ENCODE results near the gene EPB41L2.

The EPB41L2 gene

DNA sequence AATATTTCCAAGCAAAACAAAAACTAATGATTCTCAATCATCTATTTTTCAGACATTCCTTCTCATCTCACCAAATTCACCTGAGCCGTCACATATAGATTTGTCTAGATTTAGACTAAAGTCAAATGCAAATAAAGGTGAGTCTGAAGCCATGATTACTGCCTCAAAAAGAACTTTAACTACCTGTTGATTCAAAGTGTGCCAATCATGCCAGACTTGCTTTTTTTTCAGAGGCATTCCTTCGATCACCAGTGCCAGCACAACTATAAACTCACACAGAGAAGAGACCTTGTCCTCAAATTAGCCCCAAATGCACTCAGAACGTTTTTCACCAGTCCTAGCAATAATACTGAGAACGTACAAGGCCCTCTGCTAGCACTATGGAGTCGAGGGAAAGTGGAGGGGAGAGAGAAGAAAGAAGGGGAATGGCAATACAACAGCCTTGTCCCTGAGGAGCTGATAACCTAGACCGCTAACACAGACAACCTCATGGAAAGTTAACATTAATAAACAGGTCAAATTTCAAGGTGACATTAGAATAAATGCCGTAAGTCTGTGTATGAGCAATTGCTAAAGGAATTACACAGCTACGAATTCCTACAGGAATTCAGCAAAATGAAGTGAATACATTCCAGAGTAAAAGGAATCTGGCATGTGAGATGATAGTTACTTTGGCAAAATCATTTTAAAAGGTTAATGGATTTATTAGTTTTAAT lies 60.9 kb downstream of the EPB41L2 start:
- Histone ChIP-seq H3K4me3 (no peak overlapping the region), H4K20me1 (peaks cover 41% of the 10 kb centered on the region), H3K9me3 (peaks cover 12% of the 10 kb centered on the region), H3K9ac (no peak overlapping the region), H3K27ac (no peak overlapping the region), H3K36me3 (peaks cover 4% of the 10 kb centered on the region; the same call in 1 of the 2 replicates), H3K4me1 (peaks cover 14% of the 10 kb centered on the region), H3K27me3 (no peaks in the 10 kb centered on the region), H3K4me2 (no peak overlapping the region)
- TF ChIP-seq Cebpa-rat (IDR thresholded peaks at IDR 0.05): no peak

DNA sequence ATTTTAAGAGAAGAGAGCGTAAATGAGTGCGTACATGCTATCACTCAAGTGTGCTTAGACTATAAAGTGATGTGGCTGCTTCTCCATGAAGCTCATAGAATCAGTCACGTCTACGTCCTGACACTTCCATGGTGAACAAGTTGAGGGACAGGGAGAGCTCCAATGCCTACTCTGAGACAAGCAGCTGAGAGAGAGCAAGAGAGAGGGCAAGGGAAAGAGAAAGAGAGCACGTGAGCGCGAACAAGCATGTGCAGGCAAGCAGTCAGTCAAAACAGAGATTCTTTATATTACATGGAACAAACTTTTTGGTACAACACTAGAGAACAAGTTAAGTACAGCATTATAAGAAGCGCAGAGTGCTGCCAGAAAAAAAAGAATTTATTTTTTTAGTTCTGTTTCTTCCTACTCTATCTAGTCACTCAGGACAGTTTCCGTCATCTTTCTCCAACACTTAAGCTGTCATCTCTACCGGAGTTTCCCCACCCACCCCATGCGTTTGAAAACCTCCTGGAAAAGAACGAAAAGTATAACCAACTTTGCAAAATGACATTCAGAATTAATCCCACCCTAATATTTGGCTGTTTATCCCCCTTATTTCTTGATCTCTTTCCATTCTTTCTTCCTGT lies 61.8 kb downstream of the EPB41L2 start:
- Histone ChIP-seq H3K9me3 (peaks cover 4% of the 10 kb centered on the region), H3K36me3 (no peaks in the 10 kb centered on the region; the same call in 1 of the 2 replicates), H3K27me3 (no peaks in the 10 kb centered on the region), H3K4me1 (peaks cover 14% of the 10 kb centered on the region), H4K20me1 (peaks cover 42% of the 10 kb centered on the region), H3K4me3 (no peak overlapping the region), H3K9ac (no peak overlapping the region), H3K27ac (no peak overlapping the region), H3K4me2 (no peak overlapping the region)
- TF ChIP-seq Cebpa-rat (IDR thresholded peaks at IDR 0.05): no peak

DNA sequence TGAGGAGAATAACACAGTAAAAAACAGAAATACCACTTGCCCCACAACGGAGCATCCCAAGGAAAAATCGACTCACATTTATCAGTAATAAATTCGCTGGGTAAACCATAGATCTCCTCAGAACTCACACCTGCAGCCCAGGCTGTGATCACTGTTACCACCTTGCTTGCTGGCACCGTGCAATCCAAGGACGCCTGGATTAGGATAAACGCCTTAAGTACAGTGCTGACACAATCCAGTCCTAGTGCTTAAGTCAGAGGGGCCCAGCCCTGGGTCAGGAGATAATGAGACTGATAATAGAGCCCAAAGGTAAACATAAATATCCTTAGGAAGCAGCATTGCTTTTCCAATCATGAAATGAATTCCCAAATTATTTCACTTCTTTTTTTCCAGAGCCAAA lies 62.5 kb downstream of the EPB41L2 start:
- no peaks in the 10 kb centered on the region for H3K27me3 ChIP-seq
- H4K20me1 ChIP-seq: peaks cover 38% of the 10 kb centered on the region
- no peak overlapping the region for H3K9ac ChIP-seq
- H3K4me3 ChIP-seq: no peak overlapping the region
- no peak overlapping the region for H3K27ac ChIP-seq
- peaks cover 12% of the 10 kb centered on the region for H3K4me1 ChIP-seq
- peaks cover 8% of the 10 kb centered on the region; the same call in 1 of the 2 replicates for H3K9me3 ChIP-seq
- peaks cover 5% of the 10 kb centered on the region; the same call in 1 of the 2 replicates for H3K36me3 ChIP-seq
- TF ChIP-seq Cebpa-rat (IDR thresholded peaks at IDR 0.05): no peak
- no peak overlapping the region for H3K4me2 ChIP-seq

DNA sequence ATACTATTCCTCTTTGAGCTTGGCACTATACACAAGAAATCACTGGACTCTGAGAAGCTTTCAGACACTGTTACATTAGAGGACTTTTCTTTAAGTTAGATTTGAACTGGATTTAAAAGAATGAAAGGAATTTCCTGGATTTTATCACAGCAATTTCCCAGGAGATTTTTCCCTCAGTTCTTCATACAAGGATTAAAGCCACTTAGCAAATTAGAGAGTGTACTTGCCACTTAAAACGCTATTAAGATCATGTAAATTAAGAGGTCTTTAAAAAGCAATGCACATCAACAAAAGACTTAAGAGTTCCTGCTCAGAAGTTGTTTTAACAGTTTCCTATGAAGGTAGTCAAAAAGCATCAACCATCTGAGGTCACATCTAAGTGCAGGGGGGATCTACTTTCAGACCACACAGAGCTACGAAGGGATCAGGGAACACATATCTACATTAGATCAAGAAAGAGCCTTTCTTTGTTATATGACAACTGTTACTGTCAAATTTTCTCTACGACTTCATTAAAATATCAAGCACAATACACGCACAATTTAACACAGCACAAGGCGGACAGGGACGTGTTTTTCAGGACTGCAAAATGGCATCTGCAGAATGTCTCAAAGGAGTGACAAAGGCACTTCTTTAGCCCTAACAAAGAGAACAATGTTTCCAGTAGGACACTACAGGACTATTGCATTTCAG lies 65.8 kb downstream of the EPB41L2 start:
- Histone ChIP-seq H3K36me3 (peaks cover 28% of the 10 kb centered on the region), H3K4me1 (no peaks in the 10 kb centered on the region), H3K9ac (no peak overlapping the region), H3K27ac (no peak overlapping the region), H3K4me2 (no peak overlapping the region), H3K4me3 (no peak overlapping the region), H3K9me3 (peaks cover 39% of the 10 kb centered on the region), H3K27me3 (no peaks in the 10 kb centered on the region), H4K20me1 (peaks cover 25% of the 10 kb centered on the region; the same call in 1 of the 2 replicates)
- no peak for TF ChIP-seq Cebpa-rat (IDR thresholded peaks at IDR 0.05)

DNA sequence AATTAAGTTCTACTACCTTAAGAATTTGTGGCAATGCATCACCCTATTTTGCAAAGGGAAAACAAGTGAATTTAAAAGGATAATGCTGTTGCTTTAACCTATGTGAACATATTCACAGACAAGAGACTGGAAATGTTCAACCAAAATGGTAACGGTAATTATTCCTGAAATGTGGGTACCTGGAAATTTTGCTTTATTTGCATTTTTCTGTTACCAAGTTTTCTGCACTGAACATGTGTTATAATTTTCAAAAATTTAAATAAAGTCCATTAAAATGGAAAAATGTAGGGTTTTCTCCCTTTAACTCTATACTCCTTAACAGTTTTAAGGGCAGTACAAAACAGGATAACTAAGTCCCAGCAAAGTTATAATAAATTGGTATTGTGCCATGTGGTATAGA lies 66.4 kb downstream of the EPB41L2 start:
- H3K36me3 ChIP-seq: peaks cover 30% of the 10 kb centered on the region
- TF ChIP-seq Cebpa-rat (IDR thresholded peaks at IDR 0.05): no peak
- no peak overlapping the region for H3K27ac ChIP-seq
- H3K4me1 ChIP-seq: no peaks in the 10 kb centered on the region
- no peaks in the 10 kb centered on the region for H3K27me3 ChIP-seq
- no peak overlapping the region for H3K9ac ChIP-seq
- H3K4me2 ChIP-seq: no peak overlapping the region
- peaks cover 25% of the 10 kb centered on the region; the same call in 1 of the 2 replicates for H4K20me1 ChIP-seq
- H3K4me3 ChIP-seq: no peak overlapping the region
- peaks cover 40% of the 10 kb centered on the region for H3K9me3 ChIP-seq

DNA sequence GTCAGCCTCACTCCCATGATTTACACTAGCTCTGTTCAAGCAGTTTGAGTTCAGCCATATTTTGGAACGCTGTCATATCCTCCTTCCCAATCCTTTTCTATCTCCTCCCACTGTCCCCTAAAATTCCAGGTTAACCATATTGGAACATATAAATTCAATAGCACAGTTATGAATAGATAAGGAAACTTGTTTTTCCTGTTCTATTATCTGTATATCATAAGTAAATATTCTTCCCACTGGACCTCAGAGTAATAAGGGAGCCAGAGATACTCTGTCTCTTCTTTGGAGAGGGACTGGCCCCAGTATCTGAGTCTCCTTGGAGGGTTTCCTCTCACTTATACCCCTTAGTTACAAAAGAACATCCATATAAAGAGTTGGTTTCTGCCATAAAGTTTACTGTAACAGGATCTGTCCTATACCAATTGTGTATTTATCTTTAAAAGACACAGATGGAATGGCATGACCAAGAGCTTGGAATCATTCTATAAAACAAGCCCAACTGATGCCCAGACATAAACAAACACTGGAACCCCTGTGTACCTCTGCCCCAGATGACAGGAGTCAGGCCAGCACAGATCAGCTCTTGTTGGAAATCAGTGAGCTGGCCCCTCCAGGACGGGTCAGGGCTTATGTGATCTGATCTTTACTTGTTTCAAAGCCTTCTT lies 67.1 kb downstream of the EPB41L2 start:
- H3K4me2 ChIP-seq: no peak overlapping the region
- TF ChIP-seq Cebpa-rat (IDR thresholded peaks at IDR 0.05): no peak
- H3K4me3 ChIP-seq: no peak overlapping the region
- peaks cover 25% of the 10 kb centered on the region; the same call in 1 of the 2 replicates for H4K20me1 ChIP-seq
- H3K4me1 ChIP-seq: no peaks in the 10 kb centered on the region
- peaks cover 32% of the 10 kb centered on the region for H3K36me3 ChIP-seq
- H3K9ac ChIP-seq: no peak overlapping the region
- H3K27ac ChIP-seq: no peak overlapping the region
- peaks cover 40% of the 10 kb centered on the region for H3K9me3 ChIP-seq
- H3K27me3 ChIP-seq: no peaks in the 10 kb centered on the region

DNA sequence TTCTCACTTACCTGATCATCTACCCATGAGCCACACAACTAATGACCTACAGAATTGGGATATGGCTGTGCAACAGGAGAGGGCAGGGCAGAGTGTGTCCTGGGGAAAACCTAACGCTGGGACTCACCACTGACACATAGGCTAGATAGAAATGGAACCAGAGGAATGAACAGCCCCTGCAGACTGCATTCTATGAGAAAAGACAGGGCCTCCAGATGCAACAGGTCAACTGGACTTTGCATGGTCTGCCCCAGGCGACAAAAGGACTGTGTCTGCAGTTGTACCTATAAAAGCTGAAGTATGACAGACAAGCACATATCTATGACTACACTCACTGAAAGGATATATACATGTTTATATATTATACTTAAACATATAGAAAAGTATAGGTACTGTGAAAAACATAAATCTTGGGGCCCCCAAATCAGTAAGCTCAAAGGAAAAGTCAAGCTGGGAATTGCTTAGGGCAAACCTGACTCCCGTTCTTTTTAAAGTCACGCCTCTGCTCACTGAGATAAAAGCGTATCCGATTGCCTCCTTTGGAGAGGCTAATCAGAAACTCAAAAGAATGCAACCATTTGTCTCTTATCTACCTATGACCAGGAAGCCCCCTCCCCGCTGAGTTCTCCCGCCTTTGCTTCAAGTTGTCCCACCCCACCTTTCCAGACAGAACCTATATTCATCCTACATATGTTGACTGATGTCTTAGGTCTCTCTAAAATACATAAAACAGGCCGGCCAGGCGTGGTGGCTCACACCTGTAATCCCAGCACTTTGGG lies 68.5 kb downstream of the EPB41L2 start:
- H3K36me3 ChIP-seq: peaks cover 35% of the 10 kb centered on the region
- H3K27ac ChIP-seq: no peak overlapping the region
- H3K4me3 ChIP-seq: no peak overlapping the region
- H4K20me1 ChIP-seq: peaks cover 20% of the 10 kb centered on the region; the same call in 1 of the 2 replicates
- no peaks in the 10 kb centered on the region for H3K27me3 ChIP-seq
- H3K9me3 ChIP-seq: peaks cover 35% of the 10 kb centered on the region
- H3K4me2 ChIP-seq: no peak overlapping the region
- H3K9ac ChIP-seq: no peak overlapping the region
- no peak for TF ChIP-seq Cebpa-rat (IDR thresholded peaks at IDR 0.05)
- H3K4me1 ChIP-seq: no peaks in the 10 kb centered on the region

DNA sequence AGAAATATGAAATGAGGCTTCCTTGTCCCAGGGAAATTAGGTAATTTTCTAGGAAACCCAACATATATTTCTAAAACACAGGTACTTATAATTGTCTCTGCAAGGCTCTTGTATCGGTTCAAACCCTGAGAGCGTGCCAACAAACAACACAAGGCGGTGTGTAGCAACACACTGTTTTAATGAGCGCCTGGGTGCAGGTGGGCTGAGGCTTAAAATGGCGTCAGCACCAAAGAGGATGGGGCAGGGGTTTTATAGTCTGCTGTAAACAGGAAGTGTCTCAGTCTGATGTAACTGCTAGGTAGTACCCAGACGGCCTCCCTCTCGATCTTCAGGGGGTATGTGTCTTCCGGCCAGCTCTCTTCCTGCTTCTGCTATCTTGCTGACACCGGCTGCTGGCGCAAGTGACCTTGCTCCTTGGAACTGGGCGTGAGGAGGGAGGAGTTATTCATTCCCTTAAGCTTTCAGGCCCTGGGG lies 69.7 kb downstream of the EPB41L2 start:
- H3K4me1 ChIP-seq: no peaks in the 10 kb centered on the region
- H3K9me3 ChIP-seq: peaks cover 38% of the 10 kb centered on the region
- TF ChIP-seq Cebpa-rat (IDR thresholded peaks at IDR 0.05): no peak
- peaks cover 11% of the 10 kb centered on the region; the same call in 1 of the 2 replicates for H4K20me1 ChIP-seq
- peaks cover 40% of the 10 kb centered on the region for H3K36me3 ChIP-seq
- no peak overlapping the region for H3K4me2 ChIP-seq
- H3K9ac ChIP-seq: no peak overlapping the region
- no peak overlapping the region for H3K27ac ChIP-seq
- no peak overlapping the region for H3K4me3 ChIP-seq
- H3K27me3 ChIP-seq: no peaks in the 10 kb centered on the region

All from BLaER1 (cell line).